ENCODE measurements around the gene TTC9C.
"Not testable (repeated sequence)": the region's sequence is repeated elsewhere in the genome, so short reads cannot be mapped to it uniquely, and the experiment has no call there.

Gene TTC9C

DNA sequence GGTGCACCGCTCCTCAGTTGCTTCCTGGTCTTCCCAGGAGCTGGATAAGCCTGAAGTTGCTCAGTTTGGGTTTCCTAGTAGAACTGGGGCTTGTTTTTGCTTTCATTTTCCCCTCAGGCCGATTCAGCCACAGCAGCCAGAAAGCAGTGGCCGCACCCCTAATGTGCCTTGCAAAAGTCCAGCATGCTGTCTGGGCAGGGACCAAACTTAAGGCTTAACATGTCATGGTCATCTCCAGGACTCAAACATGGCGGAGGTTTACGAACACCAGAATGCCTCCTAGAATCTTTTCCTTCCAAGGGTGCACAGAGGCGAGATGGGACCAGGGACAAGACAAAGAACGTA lies 18.3 kb upstream of the TTC9C start:
- no peak for DNase-seq

GRCh38 chr11:62712276-62712812 lies 15.9 kb upstream of the TTC9C start:
- DNase-seq = no peak

DNA sequence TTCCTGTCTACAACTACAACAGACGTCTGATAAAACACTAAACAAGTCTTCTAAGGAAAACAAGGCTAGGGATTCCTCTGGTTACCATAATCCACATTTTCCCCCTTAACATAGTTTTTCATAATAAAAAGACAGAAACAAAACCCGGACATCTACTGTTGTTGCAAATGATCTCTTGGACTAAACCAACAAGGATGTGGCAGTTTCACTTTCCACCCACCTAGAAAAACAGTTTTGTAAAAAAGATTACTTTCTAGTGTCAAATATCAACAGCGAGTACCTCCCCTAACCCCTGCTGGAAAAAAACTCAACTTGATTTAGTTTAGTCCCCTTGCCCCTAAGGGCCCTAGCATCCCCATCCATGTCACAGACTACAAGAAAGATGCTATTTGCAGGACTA lies 15.4 kb upstream of the TTC9C start:
- no peak for DNase-seq

DNA sequence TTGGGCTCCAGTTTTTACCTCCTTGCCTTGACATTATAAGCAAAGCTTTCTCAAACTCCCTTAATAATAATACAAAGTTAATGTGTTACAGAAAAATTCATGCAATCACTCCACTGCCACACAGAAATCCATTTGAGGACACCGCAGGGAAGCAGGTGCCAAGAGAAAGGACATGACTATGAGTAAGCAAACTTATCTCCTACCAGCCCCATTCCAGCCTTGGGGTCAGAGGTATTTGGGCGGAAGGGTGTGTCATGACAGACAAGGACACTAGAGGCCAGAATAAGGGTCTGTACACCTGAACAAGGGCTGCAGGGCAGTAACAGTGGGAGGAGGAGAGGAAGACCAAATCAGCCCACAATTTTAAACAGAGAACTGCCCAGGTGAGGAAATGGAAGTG lies 14.9 kb upstream of the TTC9C start:
- no peak for DNase-seq

DNA sequence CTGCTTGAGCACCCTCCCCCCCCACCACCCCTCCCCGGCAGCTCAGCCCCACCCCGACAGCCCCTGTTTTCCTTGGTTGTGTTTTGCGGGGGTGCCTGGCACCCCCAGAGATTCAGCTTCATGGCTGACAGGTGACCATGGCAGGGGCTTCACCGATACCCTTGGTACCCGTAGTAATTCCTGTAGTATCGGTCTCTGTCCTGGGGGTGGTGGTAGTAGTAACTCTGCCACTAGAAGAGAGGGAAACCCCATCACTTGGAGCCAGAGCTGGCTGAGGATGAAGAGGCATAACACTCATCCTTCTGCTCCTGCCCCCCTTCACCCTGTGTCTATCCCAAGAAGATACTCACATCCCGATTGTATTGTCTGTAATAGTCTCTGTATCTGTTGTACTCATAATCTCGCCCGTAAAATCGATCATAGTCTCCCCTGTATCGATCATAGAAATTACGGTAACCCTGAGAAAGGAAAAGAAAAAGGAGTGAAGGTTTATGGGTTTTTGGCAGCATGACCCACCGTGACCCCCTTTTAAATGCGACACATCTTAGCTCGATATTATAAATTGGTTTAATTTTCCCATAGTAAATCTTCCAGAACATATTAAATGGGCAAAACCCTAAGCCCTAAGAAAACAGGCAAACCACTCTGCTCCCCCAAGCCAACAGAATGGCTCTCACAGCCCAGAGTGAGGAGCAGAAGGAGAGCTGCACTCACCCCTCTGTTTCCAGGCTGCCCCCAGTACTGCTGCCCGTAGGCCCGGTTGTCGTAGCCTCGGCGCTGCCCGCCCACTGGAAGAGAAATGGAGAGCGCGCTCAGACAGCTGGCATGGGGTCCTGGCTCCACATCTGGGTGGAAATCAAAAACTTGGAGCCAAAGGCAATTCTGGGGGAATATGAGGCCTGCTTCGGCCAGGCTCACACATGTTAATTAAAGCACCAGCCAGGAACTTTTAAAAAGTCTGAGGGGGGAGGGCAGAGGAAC lies 12.8 kb upstream of the TTC9C start:
- no peak for DNase-seq

DNA sequence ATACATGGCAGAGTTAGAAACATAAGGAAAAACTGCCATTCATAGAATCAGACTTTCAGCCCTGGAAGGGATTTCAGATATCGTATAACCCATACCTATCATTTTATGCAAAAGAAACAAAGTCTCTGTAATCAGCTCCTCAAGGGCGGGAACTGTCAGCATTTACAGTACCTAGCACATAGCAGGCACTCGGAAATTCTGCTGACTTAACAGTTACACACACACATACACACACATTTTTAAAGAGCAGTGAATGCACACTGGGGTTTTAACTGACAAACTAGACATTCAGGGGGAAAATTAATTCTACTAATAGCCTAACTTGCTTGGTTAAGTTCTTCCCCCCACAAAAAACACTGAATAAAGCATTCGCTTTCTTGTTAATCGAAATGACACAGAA lies 12.1 kb upstream of the TTC9C start:
- no peak for DNase-seq

DNA sequence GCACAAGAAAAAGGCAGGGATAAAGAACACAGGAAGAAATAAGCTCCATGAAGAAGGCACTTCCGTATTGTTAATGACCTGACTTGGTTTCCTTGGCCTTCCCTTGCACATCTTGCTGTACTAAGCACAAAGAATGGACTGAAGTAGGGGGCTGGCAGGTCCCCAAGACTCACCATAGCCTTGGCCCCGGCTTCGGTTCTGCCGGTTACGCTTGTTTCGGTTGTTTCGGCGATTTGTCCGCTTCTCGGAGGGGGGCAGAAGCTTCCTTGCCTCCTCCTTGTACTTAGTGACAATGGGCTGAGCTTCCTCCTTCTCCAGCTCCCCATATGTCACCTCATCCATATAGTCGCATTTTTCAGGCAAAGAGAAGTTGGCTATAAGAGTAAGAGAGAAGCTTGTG lies 11.5 kb upstream of the TTC9C start:
- DNase-seq = no peak

DNA sequence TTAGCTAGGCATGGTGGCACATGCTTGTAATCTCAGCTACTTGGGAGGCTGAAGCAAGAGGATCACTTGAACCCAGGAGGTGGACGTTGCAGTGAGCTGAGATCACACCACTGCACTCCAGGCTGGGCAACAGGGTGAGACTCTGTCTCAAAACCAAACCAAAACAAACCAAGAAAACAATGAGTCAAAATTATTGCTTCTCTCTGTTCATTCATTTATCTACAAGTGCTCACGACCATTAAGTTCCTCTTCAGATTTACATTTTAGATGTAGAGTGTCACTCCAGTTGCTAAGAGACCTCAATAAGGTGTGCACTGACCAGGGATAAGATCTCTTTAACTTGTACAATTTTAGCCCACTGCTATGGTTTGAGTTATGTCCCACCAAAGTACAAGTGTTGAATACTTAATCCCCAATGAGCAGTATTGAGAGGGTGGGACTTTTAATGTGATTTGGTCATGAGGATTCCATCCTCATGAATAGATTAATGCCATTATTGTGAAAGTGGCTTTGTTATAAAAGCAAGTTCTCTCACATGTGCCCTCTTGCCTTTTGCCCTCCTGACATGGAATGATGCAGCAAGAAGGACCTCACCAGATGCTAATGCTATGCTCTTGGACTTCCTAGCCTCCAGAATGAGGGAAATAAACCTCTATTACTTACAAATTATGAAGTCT lies 8.8 kb upstream of the TTC9C start:
- no peak for DNase-seq

GRCh38 chr11:62721994-62722393 lies 6.3 kb upstream of the TTC9C start:
- no peak for DNase-seq

- no peak for DNase-seq
These were observed 4.1 kb upstream of the TTC9C start for GRCh38 chr11:62724171-62724570.

DNA sequence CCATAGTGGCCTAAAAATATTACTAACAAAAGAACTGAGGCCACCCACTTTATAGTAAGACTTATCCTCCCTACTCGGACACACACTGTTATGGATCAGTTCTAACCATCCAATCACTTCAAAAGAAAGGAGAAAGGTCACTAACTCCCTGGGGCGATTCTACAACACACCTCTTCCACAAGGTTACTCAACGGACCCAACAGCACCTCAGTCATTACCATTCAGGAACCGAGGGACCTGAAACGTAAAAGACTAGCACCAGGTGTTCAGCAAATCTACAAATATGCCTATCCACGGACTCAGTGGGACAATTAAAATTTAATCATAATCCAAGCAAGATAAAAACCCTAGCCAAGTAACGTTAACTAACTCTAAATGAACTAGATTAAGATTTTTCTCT lies 2.6 kb upstream of the TTC9C start:
- no peak for DNase-seq

- DNase-seq = no peak
These were observed 2.0 kb upstream of the TTC9C start for GRCh38 chr11:62726156-62726914.

DNA sequence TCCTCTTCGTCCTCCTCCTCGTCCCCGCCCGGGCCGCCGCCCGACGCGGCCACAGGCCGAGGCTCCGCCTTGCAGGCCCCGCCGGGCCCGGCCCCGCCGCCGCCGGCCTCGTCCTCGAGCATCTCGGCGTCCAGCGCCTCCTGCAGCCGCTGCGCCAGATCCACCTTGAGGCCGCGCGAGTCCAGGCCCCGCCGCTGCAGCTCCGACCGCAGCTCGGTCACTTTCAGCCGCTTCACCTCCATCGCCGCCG lies 1.4 kb upstream of the TTC9C start:
- DNase-seq = no peak

DNA sequence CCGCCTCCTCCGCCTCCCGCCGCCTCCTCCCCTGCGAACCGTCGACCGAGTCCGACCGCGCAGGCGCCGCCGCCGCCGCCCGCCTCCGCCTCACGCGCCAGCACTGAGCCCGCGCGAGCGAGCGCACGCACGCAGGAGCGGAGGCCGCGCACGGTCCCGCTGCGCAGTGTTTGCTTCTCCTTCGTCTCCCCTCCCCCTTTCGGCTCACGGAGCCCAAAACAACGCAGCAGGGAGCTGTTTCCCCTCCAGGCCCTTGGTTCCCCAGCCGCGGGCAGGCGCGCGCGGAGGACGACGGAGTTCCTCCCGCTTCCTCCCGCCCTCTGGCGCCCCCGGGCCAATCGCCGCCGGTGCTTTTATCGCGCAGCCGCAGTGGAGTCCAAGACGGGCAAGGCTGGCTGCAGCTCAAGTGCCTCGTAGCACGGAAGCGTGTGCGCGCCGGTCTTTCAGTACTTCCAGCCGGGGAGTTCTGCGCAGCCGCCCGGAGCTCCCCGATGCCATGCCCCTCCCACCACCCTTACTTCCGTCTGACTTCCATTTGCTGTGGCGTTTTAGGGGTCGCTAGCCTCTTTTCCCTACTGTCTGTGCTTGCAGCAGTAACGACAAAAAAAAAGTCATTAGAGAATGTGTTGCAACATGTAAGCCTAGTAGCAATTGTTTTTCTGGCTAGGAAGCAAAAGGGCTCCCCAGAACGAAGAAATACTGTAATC lies 968 bp upstream of the TTC9C start, which contains the start of gene HNRNPUL2:
Gene HNRNPUL2, minus strand, starts transcription at position 293 of the 707 bp plus-strand sequence. CDS start 301 bp downstream, outside the sequence.
- peak; percentile 99 for DNase-seq

DNA sequence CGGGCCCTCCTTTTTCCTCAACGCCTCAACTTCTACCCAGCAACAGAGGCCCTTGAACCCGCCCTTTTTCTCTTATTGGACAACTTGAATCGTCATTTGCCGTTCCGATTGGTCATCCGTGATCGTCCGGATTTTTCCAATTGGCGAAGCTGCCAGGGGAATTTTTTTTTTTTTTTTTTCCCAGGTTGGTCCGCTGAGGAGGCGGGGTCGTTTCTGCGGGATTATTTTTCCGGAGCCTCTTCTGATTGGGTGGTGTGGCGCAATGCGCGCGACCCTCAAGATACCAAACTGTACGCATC lies 465 bp upstream of the TTC9C start:
- DNase-seq = peak; percentile 93

DNA sequence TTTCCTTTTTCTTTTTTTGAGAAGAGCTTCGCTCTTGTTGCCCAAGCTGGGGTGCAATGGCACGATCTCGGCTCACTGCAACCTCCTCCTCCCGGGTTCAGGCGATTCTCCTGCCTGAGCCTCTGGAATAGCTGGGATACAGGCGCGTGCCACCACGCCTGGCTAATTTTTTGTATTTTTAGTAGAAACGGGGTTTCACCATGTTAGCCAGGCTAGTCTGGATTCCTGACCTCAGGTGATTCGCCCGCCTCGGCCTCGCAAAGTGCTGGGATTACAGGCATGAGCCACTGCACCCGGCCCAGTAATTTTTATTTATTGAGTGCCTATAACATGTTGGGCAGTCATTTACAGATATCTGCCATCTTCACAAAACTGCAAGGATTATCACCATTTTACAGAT lies 1.8 kb downstream of the TTC9C start:
- DNase-seq = not testable (repeated sequence)

GRCh38 chr11:62732830-62733229 lies 4.5 kb downstream of the TTC9C start:
- DNase-seq = no peak

GRCh38 chr11:62737196-62737595 lies 8.9 kb downstream of the TTC9C start:
- DNase-seq = no peak

- DNase-seq = no peak
These were observed 19.3 kb downstream of the TTC9C start for GRCh38 chr11:62747475-62748160.

- DNase-seq = not testable (repeated sequence)
These were observed 21.6 kb downstream of the TTC9C start for GRCh38 chr11:62749931-62750330.

DNA sequence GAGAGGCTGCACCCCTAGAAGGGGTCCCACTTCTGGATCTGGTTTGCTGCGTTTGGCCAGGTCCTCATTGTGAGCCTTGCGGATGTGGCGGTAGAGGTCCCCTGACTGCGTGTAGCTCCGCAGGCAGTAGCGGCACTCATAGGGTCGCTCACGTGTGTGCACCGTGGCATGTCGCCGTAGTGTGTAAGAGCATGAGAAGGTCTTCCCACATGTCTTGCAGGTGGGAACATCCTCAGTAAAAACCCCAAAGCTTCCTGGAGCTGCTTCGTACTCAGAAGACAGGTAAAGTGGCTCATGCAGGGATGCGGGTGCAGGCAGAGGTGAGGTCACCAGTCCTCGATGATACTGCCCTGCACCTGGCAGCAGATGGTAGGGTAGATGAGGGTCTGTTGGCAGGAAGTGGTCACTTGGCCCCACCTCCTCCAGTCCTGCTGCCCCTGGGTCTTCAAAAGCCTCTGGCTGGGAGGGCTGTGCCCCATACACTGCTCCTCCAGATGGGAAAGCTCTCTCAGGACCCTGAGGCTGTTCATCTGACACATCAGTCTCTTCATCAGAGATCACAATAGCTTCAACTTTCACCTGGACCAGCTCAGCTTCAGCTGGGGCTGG lies 24.0 kb downstream of the TTC9C start:
- DNase-seq = no peak
